Kasumi-1 (cell line): Measurements from ENCODE around the gene SAMD7.

Experiments used
- DNase-seq, 2 experiments: peaks; one replicate each; lab custom pipeline; 2025; lab: John Stamatoyannopoulos, UW

The SAMD7 gene

GRCh38 chr3:169911272-169911671 is at the start of gene SAMD7:
Gene SAMD7 (plus strand): TSS chr3:169911572. CDS start chr3:169919499, 7,927 bp downstream.
- DNase-seq: no peak

GRCh38 chr3:169861871-169862270 is 49.5 kb upstream of the SAMD7 start:
- DNase-seq: no peak

GRCh38 chr3:169863458-169863899 is 47.9 kb upstream of the SAMD7 start:
- peak; percentile 79 to 81 for DNase-seq

- DNase-seq: no peak
Measured at GRCh38 chr3:169864270-169864669, 47.1 kb upstream of the SAMD7 start.

GRCh38 chr3:169865176-169865767 is 46.1 kb upstream of the SAMD7 start:
- peak; percentile 20 to 49 for DNase-seq

- no peak for DNase-seq
Measured at GRCh38 chr3:169867584-169868210, 43.7 kb upstream of the SAMD7 start.

GRCh38 chr3:169868369-169868768 is 43.0 kb upstream of the SAMD7 start:
- no peak for DNase-seq

- DNase-seq: no peak
Measured at GRCh38 chr3:169869484-169870220, 41.7 kb upstream of the SAMD7 start, which contains the start of gene LRRC31. Gene LRRC31 (minus strand): TSS chr3:169869935. CDS start chr3:169869807, 128 bp downstream.

- no peak for DNase-seq
Measured at GRCh38 chr3:169871129-169871886, 40.1 kb upstream of the SAMD7 start.

- no peak for DNase-seq
Measured at GRCh38 chr3:169879013-169879557, 32.3 kb upstream of the SAMD7 start.

- no peak for DNase-seq
Measured at GRCh38 chr3:169879845-169880575, 31.4 kb upstream of the SAMD7 start.

GRCh38 chr3:169880576-169881250 is 30.7 kb upstream of the SAMD7 start:
- DNase-seq: no peak

- DNase-seq: no peak
Measured at GRCh38 chr3:169886671-169887070, 24.7 kb upstream of the SAMD7 start.

GRCh38 chr3:169891886-169892285 is 19.5 kb upstream of the SAMD7 start:
- no peak for DNase-seq

GRCh38 chr3:169894110-169894509 is 17.3 kb upstream of the SAMD7 start:
- DNase-seq: no peak

- DNase-seq: no peak
Measured at GRCh38 chr3:169895072-169895471, 16.3 kb upstream of the SAMD7 start.

- no peak for DNase-seq
Measured at GRCh38 chr3:169897284-169897683, 14.1 kb upstream of the SAMD7 start.

- peak; percentile 12 to 15 for DNase-seq
Measured at GRCh38 chr3:169901453-169901852, 9.9 kb upstream of the SAMD7 start.

GRCh38 chr3:169905404-169905803 is 6.0 kb upstream of the SAMD7 start:
- no peak for DNase-seq

GRCh38 chr3:169907476-169907875 is 3.9 kb upstream of the SAMD7 start:
- DNase-seq: no peak

GRCh38 chr3:169907944-169908343 is 3.4 kb upstream of the SAMD7 start:
- no peak for DNase-seq
